Heart right ventricle (tissue), 16 donors: ENCODE data around the gene SOX18. TPM values are rescaled to one million over a fixed set of nuclear protein-coding genes. Genes with fewer than 3 reads are reported as not detected.

Experiments used
- ATAC-seq, 8 donors: fragments of 200-7000 bp; cut with Tn5 transposase; one replicate each; pipeline ENCODE4 v1.9.1; 2020; ENCODE audit warnings: mild to moderate bottlenecking in 8 of 8, moderate library complexity in 8 of 8, moderate number of reproducible peaks in 1 of 8
- DNase-seq, 2 donors: peaks; one replicate each; pipeline ENCODE4 v3.0.0-alpha.2; 2020
- H3K27ac ChIP-seq, 10 donors: fragments of 200-600 bp; sonication (generic) in 2 of 10; one replicate each; pipeline versions ENCODE4 v1.5.0 to v1.8.0; 2020 to 2022; ENCODE audit warnings: mild to moderate bottlenecking in 3 of 10
- H3K27me3 ChIP-seq, 7 donors: fragments of 200-600 bp; one replicate each; pipeline ENCODE4 v1.8.0; 2021 to 2022; ENCODE audit warnings: mild to moderate bottlenecking in 2 of 7
- H3K36me3 ChIP-seq, 9 donors: fragments of 200-600 bp; sonication (generic) in 1 of 9; one replicate each; pipeline versions ENCODE4 v1.5.0 to v1.8.0; 2020 to 2022; ENCODE audit warnings: mild to moderate bottlenecking in 2 of 9
- H3K4me1 ChIP-seq, 9 donors: fragments of 200-600 bp; sonication (generic) in 1 of 9; one replicate each; pipeline versions ENCODE4 v1.5.0 to v1.8.0; 2020 to 2022; ENCODE audit warnings: mild to moderate bottlenecking in 4 of 9
- H3K4me3 ChIP-seq, 10 donors: fragments of 200-600 bp; sonication (generic) in 2 of 10; one replicate each; pipeline versions ENCODE4 v1.5.0 to v1.8.0; 2020 to 2022; ENCODE audit warnings: mild to moderate bottlenecking in 7 of 10, moderate library complexity in 2 of 10
- H3K9me3 ChIP-seq, 11 donors: fragments of 200-600 bp in 10 of 11; sonication (generic) in 2 of 11; one replicate each; pipeline versions ENCODE4 v1.5.0 to v1.8.0; 2013 to 2022; ENCODE audit warnings: mild to moderate bottlenecking in 2 of 11, control low read depth in 1 of 11, moderate library complexity in 1 of 11
- WGBS, 2 donors: extraction: QIAGEN DNeasy Blood & Tissue Kit; methylation state at CpG; one replicate each; pipeline ENCODE4 v1.1.7; 2013; ENCODE audit warnings: inconsistent platforms in 1 of 2; 5-methylcytosine and 5-hydroxymethylcytosine counted together
- intact Hi-C, 10 donors: fragments of 100-400 bp; cut with DNase I; formaldehyde crosslinking; loops; one replicate each; pipeline versions ENCODE4 v1.11.1 to v1.14.2; 2022
- long read RNA-seq, 3 donors: library from polyadenylated mRNA; unstranded; transcript quantifications; one replicate each; pipeline ENCODE4 v2.0.0, GENCODE V29; 2020 to 2021
- polyA plus RNA-seq, 2 donors: library from polyadenylated mRNA; stranded (reverse); fragments of 200-250 nt; gene quantifications; one replicate each; pipeline ENCODE4 v1.2.3, GENCODE V29; 2013
- total RNA-seq, 10 donors: library from RNA; stranded (reverse); fragmentation: NEBNext Ultra II Directional in 3 of 10; extraction: Animal tissue kit (Norgen Biotek cat#: 25700) in 3 of 10; gene quantifications; one replicate each; pipeline versions ENCODE4 v1.2.1 to v1.2.4, GENCODE V29; 2021 to 2023
- TF ChIP-seq, protein P1 (sequence below), 9 donors: fragments of 200-600 bp; sonication (generic) in 2 of 9; IDR thresholded peaks; one replicate each; pipeline versions ENCODE4 v1.5.0 to v1.8.0; 2021 to 2022; ENCODE audit warnings: antibody characterized with exemption in 9 of 9, mild to moderate bottlenecking in 5 of 9, moderate library complexity in 1 of 9
- donor health status: Arrhythmogenic right ventricular cardiomyopathy.
- donor health status: ischemic (EF 13 %, LVEDD 7.1; RV severe dilation, severe dysfunction).
- donor health status: healthy with polysubstance abuse.
- donor health status: DM: no; HTN: yes; CAD: no.
- donor health status: DM: no; HTN: no; CAD: no.
- donor health status: ischemic (EF 25% LVEDD 6.9; RV normal size, moderate dysfunction).
- donor health status: ischemic (EF 25% LVEDD 5.7; RV mildly dilated, moderate dysfunction).
- donor health status: healthy.
- donor health status: DM: yes; HTN: yes; CAD: no.
- donor health status: Ischemic cardiomyopathy.
- donor health status: ischemic (EF 35%, LVEDD 5.7; RV mildly dilated, moderate dysfunction).
- donor health status: nonischemic (EF 11% LVEDD 7.7; RV severe dilation, severe dysfunction).
- donor health status: DM: yes; HTN: yes; CAD: no.
- donor health status: PGD.
- donor health status: ischemic (EF 29% LVEDD 5.4; RV normal size, mild dysfunction).
- donor health status: nonischemic (EF 23%, LVEDD 6.1; RV moderate dilation, normal function).

Gene SOX18
- total RNA-seq (100 to 1,000 TPM in 1 of 10 donors, 10 to 100 TPM in 9; 23.5 to 129 (median 51.9) TPM), polyA plus RNA-seq (10 to 100 TPM; 37.2 to 60.0 TPM)
- long read RNA-seq, donor 1, transcript SOX18-201 (2 exons, 1,864 nt): major isoform, 30 of 66 reads
- long read RNA-seq, donor 1, partial matches to known transcripts: 36 of 66 reads
- long read RNA-seq, donor 1, other reads (novel, unspliced or antisense): 0 of 66 reads
- long read RNA-seq, donor 2, transcript SOX18-201 (2 exons, 1,864 nt): major isoform, 23 of 55 reads
- long read RNA-seq, donor 2, partial matches to known transcripts: 0 of 55 reads
- long read RNA-seq, donor 2, other reads (novel, unspliced or antisense): 32 of 55 reads
- long read RNA-seq, donor 3, transcript SOX18-201 (2 exons, 1,864 nt): major isoform, 9 of 21 reads
- long read RNA-seq, donor 3, partial matches to known transcripts: 12 of 21 reads
- long read RNA-seq, donor 3, other reads (novel, unspliced or antisense): 0 of 21 reads

- WGBS, 2 donors: 1% methylated on average over 24 to 108 of the region's 111 CpGs
- Histone ChIP-seq H3K36me3 (peaks cover 0 to 26% (median 5%) of the 10 kb centered on the region in 9 donors), H3K27me3 (peaks cover 6 to 87% (median 54%) of the 10 kb centered on the region in 7 donors), H3K27ac (peak within 1 kb of the TSS; percentile 77 to 98 (median 92)), H3K9me3 (no peaks in the 10 kb centered on the region), H3K4me3 (peak within 1 kb of the TSS; percentile 55 to 78 (median 64)), H3K4me1 (peaks cover 2 to 51% (median 25%) of the 10 kb centered on the region in 9 donors)
- peak; percentile 5 to 26 (median 16) for ATAC-seq
- DNase-seq: peak; percentile 68 to 69
- TF ChIP-seq, protein P1, sequence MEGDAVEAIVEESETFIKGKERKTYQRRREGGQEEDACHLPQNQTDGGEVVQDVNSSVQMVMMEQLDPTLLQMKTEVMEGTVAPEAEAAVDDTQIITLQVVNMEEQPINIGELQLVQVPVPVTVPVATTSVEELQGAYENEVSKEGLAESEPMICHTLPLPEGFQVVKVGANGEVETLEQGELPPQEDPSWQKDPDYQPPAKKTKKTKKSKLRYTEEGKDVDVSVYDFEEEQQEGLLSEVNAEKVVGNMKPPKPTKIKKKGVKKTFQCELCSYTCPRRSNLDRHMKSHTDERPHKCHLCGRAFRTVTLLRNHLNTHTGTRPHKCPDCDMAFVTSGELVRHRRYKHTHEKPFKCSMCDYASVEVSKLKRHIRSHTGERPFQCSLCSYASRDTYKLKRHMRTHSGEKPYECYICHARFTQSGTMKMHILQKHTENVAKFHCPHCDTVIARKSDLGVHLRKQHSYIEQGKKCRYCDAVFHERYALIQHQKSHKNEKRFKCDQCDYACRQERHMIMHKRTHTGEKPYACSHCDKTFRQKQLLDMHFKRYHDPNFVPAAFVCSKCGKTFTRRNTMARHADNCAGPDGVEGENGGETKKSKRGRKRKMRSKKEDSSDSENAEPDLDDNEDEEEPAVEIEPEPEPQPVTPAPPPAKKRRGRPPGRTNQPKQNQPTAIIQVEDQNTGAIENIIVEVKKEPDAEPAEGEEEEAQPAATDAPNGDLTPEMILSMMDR (IDR thresholded peaks at IDR 0.05): no peak
- intact Hi-C loops: no loop called here
Observed at GRCh38 chr20:64049060-64049877, at the start of gene SOX18. Gene SOX18, minus strand, starts transcription at chr20:64049639. Its CDS starts 123 bp downstream, at chr20:64049516.

DNA sequence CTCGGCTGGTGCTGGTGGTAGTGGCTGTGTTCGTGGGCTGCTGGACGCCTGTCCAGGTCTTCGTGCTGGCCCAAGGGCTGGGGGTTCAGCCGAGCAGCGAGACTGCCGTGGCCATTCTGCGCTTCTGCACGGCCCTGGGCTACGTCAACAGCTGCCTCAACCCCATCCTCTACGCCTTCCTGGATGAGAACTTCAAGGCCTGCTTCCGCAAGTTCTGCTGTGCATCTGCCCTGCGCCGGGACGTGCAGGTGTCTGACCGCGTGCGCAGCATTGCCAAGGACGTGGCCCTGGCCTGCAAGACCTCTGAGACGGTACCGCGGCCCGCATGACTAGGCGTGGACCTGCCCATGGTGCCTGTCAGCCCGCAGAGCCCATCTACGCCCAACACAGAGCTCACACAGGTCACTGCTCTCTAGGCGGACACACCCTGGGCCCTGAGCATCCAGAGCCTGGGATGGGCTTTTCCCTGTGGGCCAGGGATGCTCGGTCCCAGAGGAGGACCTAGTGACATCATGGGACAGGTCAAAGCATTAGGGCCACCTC lies 49.1 kb upstream of the SOX18 start:
- 96 to 97% methylated on average over 28 of the region's 28 CpGs for WGBS, 2 donors
- Histone ChIP-seq H3K36me3 (peaks cover 0 to 12% (median 0%) of the 10 kb centered on the region in 9 donors), H3K4me1 (peaks cover 0 to 13% (median 12%) of the 10 kb centered on the region in 9 donors), H3K27me3 (peaks cover 23 to 52% (median 44%) of the 10 kb centered on the region in 7 donors), H3K27ac (no peak overlapping the region), H3K9me3 (no peaks in the 10 kb centered on the region), H3K4me3 (no peak overlapping the region)
- ATAC-seq (peak in 1 of 8 donors; percentile 16), DNase-seq (no peak)
- intact Hi-C loops: no loop called here
- TF ChIP-seq, protein P1 (IDR thresholded peaks at IDR 0.05): no peak

DNA sequence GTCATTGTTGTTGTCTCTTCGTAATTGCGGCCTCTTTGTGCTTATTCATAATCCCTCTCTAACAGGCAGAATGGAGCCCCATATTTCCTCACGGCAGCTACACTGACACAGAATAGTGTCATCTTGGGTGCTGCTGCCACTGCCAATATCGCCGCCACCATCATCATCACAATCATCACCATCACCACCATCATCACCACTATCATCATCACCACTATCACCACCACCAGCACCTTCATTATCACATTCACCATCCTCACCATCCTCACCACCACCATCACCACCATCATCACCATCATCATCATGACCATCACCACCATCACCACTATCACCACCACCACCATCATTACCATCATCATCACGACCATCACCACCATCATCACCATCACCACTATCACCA lies 47.1 kb upstream of the SOX18 start:
- no peak overlapping the region for H3K4me3 ChIP-seq
- no peak overlapping the region for H3K27ac ChIP-seq
- no peaks in the 10 kb centered on the region for H3K9me3 ChIP-seq
- ATAC-seq (no peak), DNase-seq (no peak)
- intact Hi-C loops: no loop called here
- H3K36me3 ChIP-seq: peaks cover 0 to 12% (median 0%) of the 10 kb centered on the region in 9 donors
- H3K27me3 ChIP-seq: peaks cover 10 to 32% (median 25%) of the 10 kb centered on the region in 7 donors
- peaks cover 0 to under 1% (median 0%) of the 10 kb centered on the region in 9 donors for H3K4me1 ChIP-seq
- 80 to 86% methylated on average over 6 of the region's 6 CpGs for WGBS, 2 donors
- TF ChIP-seq, protein P1 (IDR thresholded peaks at IDR 0.05): no peak

GRCh38 chr20:64095927-64096326 lies 46.5 kb upstream of the SOX18 start:
- Histone ChIP-seq H3K9me3 (no peaks in the 10 kb centered on the region), H3K4me3 (no peak overlapping the region), H3K36me3 (peaks cover 0 to 12% (median 0%) of the 10 kb centered on the region in 9 donors), H3K27me3 (peaks cover 5 to 26% (median 19%) of the 10 kb centered on the region in 7 donors), H3K27ac (no peak overlapping the region), H3K4me1 (no peaks in the 10 kb centered on the region)
- 89% methylated on average over 11 of the region's 11 CpGs for WGBS, 2 donors
- DNase-seq: no peak
- no peak for ATAC-seq
- TF ChIP-seq, protein P1 (IDR thresholded peaks at IDR 0.05): no peak
- intact Hi-C loops: no loop called here
